CD4-positive, alpha-beta T cell (primary cell): ENCODE results near the gene RRP1B. TPM values are rescaled to one million over a fixed set of nuclear protein-coding genes. Genes with fewer than 3 reads are reported as not detected.

Experiments used
- ATAC-seq: fragments of 200-7000 bp; cut with Tn5 transposase; one replicate; pipeline ENCODE4 v1.10.0; 2022; ENCODE audit warnings: mild to moderate bottlenecking; ENCODE audit not compliant: poor library complexity
- CTCF ChIA-PET: fragments of 350-600 bp; sonication (Branson Sonifier 250); formaldehyde crosslinking; loops from one replicate; lab custom pipeline; 2021; ENCODE audit warnings: antibody characterized with exemption, inconsistent platforms; lab: Charles Lee
- POLR2A ChIA-PET: fragments of 350-600 bp; sonication (Branson Sonifier 250); formaldehyde crosslinking; loops from one replicate; lab custom pipeline; 2021; ENCODE audit warnings: antibody characterized with exemption, inconsistent platforms; lab: Charles Lee
- DNase-seq, 14 experiments: peaks; one replicate each; pipeline ENCODE4 v3.0.0-alpha.2; 2013 to 2020; ENCODE audit warnings: mixed read lengths in 2 of 14
- H3K27ac ChIP-seq, 2 donors: one replicate each; pipeline versions ENCODE4 v1.5.1 to v1.7.0; 2013; ENCODE audit warnings: low read length in 2 of 2, low read depth in 1 of 2, mild to moderate bottlenecking in 1 of 2
- H3K27me3 ChIP-seq, 2 experiments: 1 replicate in 1 of 2; 2 replicates in 1 of 2; pipeline versions ENCODE4 v1.6.1 to v1.7.0; 2013; ENCODE audit warnings: low read length in 2 of 2, control low read depth in 1 of 2, mild to moderate bottlenecking in 1 of 2, moderate library complexity in 1 of 2; ENCODE audit not compliant: insufficient read depth in 2 of 2, control insufficient read depth in 1 of 2
- H3K36me3 ChIP-seq: one replicate; pipeline ENCODE4 v1.6.1; 2013; ENCODE audit warnings: low read length, control low read depth; ENCODE audit not compliant: insufficient read depth
- H3K4me1 ChIP-seq: one replicate; pipeline ENCODE4 v1.6.1; 2013; ENCODE audit warnings: low read length, control low read depth; ENCODE audit not compliant: insufficient read depth
- H3K4me3 ChIP-seq: one replicate; pipeline ENCODE4 v1.5.1; 2013; ENCODE audit warnings: mild to moderate bottlenecking, low read length, moderate library complexity
- H3K9me3 ChIP-seq, 2 experiments: 1 replicate in 1 of 2; 2 replicates in 1 of 2; pipeline versions ENCODE4 v1.6.1 to v1.7.0; 2013; ENCODE audit warnings: low read length in 2 of 2, mild to moderate bottlenecking in 2 of 2, control low read depth in 1 of 2, moderate library complexity in 1 of 2; ENCODE audit not compliant: control insufficient read depth in 1 of 2, insufficient read depth in 1 of 2
- H3K27ac Mint-ChIP-seq: one replicate; pipeline ENCODE4 v1.8.0; 2020; ENCODE audit warnings: mixed read lengths
- H3K27me3 Mint-ChIP-seq: one replicate; pipeline ENCODE4 v1.8.0; 2021; ENCODE audit warnings: mixed read lengths
- H3K36me3 Mint-ChIP-seq: one replicate; pipeline ENCODE4 v1.8.0; 2021; ENCODE audit warnings: low read depth, mixed read lengths
- H3K4me1 Mint-ChIP-seq: one replicate; pipeline ENCODE4 v1.8.0; 2021; ENCODE audit warnings: low read depth, mixed read lengths
- H3K4me3 Mint-ChIP-seq: one replicate; pipeline ENCODE4 v1.8.0; 2020; ENCODE audit warnings: mild to moderate bottlenecking, mixed read lengths
- H3K9me3 Mint-ChIP-seq: one replicate; pipeline ENCODE4 v1.8.0; 2020; ENCODE audit warnings: mixed read lengths
- intact Hi-C, 2 experiments: fragments of 100-400 bp; cut with DNase I in 1 of 2; cut with micrococcal nuclease in 1 of 2; formaldehyde crosslinking; loops; one replicate each; pipeline versions ENCODE4 v1.15.1 to v1.9.0; 2023 to 2025; cut with DNase I, micrococcal nuclease
- total RNA-seq, 174 experiments: library from RNA in 2 of 174; stranded (reverse) in 2 of 174; gene quantifications; one replicate each; pipeline ENCODE4 v1.2.3 and lab custom pipeline; 2021 to 2026
- TF ChIP-seq, protein P1 (sequence below): fragments of 200-600 bp; IDR thresholded peaks from one replicate; pipeline ENCODE4 v1.8.0; 2022; ENCODE audit warnings: antibody characterized with exemption, mild to moderate bottlenecking

The RRP1B gene
- total RNA-seq, 2 experiments from 2014 or later = 18.6 to 19.2 TPM

DNA sequence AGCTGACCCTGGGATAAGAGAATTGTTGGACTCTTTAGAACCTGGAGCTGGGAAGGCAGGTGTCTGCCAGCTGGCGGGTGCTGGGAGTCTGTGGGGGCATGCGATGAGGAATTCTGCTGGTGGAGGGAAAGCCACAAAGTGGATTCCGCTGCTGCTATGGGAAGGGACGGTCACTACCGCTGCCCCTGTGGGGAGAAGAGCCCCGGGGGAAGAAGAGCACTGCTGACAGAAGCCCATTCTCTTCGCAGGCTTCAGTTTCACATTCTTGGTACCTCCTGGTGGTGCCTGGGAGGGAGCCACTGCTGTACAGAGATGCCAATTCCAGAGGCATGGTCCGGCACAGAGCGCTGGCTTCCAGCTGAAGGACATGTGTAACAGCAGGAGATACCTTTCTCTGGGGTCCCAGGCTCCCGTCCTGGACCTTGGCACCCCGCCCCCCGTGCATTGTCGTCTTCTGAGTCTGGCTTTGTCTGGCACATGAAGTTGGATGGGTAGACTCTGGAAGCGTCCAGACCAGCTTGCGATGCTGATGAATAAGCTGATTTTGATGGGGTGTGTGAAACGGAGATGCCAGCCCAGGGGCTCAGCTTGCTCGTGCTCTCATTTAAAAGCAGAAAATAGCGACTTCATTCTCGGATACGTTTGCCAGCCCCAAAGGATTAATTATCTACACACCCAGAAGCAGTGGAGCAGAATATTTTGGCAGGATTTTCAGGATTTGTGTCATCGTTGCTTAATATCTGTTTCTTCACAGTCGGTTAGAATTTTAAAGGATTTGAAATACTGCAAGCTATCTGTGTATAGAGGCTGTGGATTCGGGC is 72.7 kb downstream of the RRP1B start:
- H3K4me1 Mint-ChIP-seq = peaks cover 56% of the 10 kb centered on the region
- Histone ChIP-seq H3K4me3 (no peak overlapping the region), H3K9me3 (no peaks in the 10 kb centered on the region), H3K36me3 (no peaks in the 10 kb centered on the region), H3K4me1 (peaks cover 73% of the 10 kb centered on the region), H3K27ac (peak overlapping the region in 1 of 2 donors; percentile 44), H3K27me3 (no peaks in the 10 kb centered on the region)
- H3K27me3 Mint-ChIP-seq = no peaks in the 10 kb centered on the region
- peak overlapping the region; percentile 97 for H3K27ac Mint-ChIP-seq
- ChIA-PET CTCF (no interaction called here), POLR2A (interaction anchor here (0.6 to 2.4 kb wide), 3 partner anchors 12 to 156 kb away, joined by 3 to 10 read pairs (median 5); no protein-coding TSS in a partner anchor)
- ATAC-seq (no peak), DNase-seq (peak in 1 of 14 experiments; percentile 18)
- TF ChIP-seq, protein P1, sequence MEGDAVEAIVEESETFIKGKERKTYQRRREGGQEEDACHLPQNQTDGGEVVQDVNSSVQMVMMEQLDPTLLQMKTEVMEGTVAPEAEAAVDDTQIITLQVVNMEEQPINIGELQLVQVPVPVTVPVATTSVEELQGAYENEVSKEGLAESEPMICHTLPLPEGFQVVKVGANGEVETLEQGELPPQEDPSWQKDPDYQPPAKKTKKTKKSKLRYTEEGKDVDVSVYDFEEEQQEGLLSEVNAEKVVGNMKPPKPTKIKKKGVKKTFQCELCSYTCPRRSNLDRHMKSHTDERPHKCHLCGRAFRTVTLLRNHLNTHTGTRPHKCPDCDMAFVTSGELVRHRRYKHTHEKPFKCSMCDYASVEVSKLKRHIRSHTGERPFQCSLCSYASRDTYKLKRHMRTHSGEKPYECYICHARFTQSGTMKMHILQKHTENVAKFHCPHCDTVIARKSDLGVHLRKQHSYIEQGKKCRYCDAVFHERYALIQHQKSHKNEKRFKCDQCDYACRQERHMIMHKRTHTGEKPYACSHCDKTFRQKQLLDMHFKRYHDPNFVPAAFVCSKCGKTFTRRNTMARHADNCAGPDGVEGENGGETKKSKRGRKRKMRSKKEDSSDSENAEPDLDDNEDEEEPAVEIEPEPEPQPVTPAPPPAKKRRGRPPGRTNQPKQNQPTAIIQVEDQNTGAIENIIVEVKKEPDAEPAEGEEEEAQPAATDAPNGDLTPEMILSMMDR = no peak
- intact Hi-C loops = loop anchor here in 1 of 2 experiments (2.0 kb wide), 1 partner anchor 13 kb away; the partner anchor contains the start of gene PDXK
- H3K4me3 Mint-ChIP-seq = peak overlapping the region; percentile 30
- H3K36me3 Mint-ChIP-seq = peaks cover 8% of the 10 kb centered on the region
- H3K9me3 Mint-ChIP-seq = no peaks in the 10 kb centered on the region

DNA sequence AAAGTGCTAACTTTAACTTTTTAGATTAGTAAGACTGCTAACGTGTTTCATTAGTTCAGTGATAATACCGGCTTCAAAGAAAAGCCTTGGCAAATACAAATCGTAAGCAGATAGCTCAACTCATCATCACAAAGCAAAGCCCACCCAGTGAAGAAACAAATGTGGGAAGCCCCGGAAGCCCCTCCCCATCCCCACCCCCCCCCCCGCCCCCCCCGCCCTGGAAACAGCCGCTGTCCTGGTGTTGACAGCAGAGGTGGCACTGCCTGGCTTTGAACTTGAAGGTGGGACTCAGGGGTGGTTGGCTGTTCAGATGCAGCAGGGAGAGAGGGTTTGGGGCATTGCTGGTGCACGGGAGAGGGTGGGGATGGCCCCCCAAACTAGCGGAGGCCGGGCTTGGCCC is 73.7 kb downstream of the RRP1B start:
- Histone ChIP-seq H3K36me3 (peaks cover 4% of the 10 kb centered on the region), H3K9me3 (no peaks in the 10 kb centered on the region), H3K27ac (peak overlapping the region in 1 of 2 donors; percentile 65), H3K4me3 (peak overlapping the region; percentile 34), H3K27me3 (no peaks in the 10 kb centered on the region), H3K4me1 (peaks cover 64% of the 10 kb centered on the region)
- Mint-ChIP-seq H3K9me3 (no peaks in the 10 kb centered on the region), H3K4me1 (peaks cover 46% of the 10 kb centered on the region), H3K27ac (peak overlapping the region; percentile 95), H3K27me3 (no peaks in the 10 kb centered on the region), H3K36me3 (peaks cover 11% of the 10 kb centered on the region), H3K4me3 (peak overlapping the region; percentile 79)
- ATAC-seq (peak; percentile 19), DNase-seq (peak in 4 of 14 experiments; percentile 42 to 75 (median 64))
- intact Hi-C loops = loop anchor here in 1 of 2 experiments (2.0 kb wide), 1 partner anchor 14 kb away; the partner anchor contains the start of gene PDXK
- CTCF ChIA-PET = no interaction called here
- TF ChIP-seq, protein P1 = no peak
- POLR2A ChIA-PET = interaction anchor here (1.3 to 2.4 kb wide), 2 partner anchors 13 to 72 kb away, joined by 5 to 10 read pairs; no protein-coding TSS in a partner anchor

DNA sequence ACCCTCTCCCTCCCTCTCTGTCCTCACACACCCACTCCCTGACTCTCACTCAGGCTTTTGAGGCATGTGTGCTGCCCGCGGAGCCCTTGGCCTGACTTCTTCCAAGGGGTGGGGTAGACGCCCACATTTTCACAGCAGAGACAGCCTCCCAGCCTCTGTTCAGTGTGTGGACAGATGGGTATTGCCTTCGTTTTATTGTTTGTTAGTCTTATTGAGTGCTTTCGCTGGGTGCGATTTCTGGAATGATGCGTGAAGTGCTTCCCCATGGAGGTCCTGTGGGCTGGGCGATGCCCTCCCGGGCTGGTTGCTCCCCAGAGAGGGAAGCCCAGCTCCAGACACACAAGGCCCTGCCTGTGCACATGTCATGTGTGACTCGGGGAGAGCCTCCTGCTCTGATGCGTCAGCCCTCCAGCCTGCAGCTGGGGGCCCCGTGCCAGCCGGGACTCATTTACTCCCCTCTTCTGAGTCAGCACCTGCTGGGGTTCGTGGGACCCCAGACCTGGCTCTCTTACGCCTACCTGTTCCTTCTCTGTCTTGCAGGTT is 74.2 kb downstream of the RRP1B start:
- no peaks in the 10 kb centered on the region for H3K27me3 ChIP-seq
- no peaks in the 10 kb centered on the region for H3K9me3 ChIP-seq
- ATAC-seq = peak; percentile 45
- peak overlapping the region; percentile 34 for H3K4me3 ChIP-seq
- no peaks in the 10 kb centered on the region for H3K9me3 Mint-ChIP-seq
- H3K4me1 Mint-ChIP-seq = peaks cover 41% of the 10 kb centered on the region
- TF ChIP-seq, protein P1 = no peak
- peak overlapping the region; percentile 79 for H3K4me3 Mint-ChIP-seq
- H3K27ac ChIP-seq = peak overlapping the region in 1 of 2 donors; percentile 65
- peak overlapping the region; percentile 95 for H3K27ac Mint-ChIP-seq
- intact Hi-C loops = loop anchor here in 1 of 2 experiments (2.0 kb wide), 1 partner anchor 15 kb away; the partner anchor contains the start of gene PDXK
- peak in 3 of 14 experiments; percentile 48 to 69 (median 59) for DNase-seq
- ChIA-PET POLR2A (interaction anchor here (1.3 to 2.4 kb wide), 2 partner anchors 14 to 73 kb away, joined by 5 to 10 read pairs; no protein-coding TSS in a partner anchor), CTCF (no interaction called here)
- no peaks in the 10 kb centered on the region for H3K27me3 Mint-ChIP-seq
- peaks cover 16% of the 10 kb centered on the region for H3K36me3 Mint-ChIP-seq
- H3K4me1 ChIP-seq = peaks cover 58% of the 10 kb centered on the region
- H3K36me3 ChIP-seq = peaks cover 4% of the 10 kb centered on the region
